ENCODE data around the gene PRRG4.

DNA sequence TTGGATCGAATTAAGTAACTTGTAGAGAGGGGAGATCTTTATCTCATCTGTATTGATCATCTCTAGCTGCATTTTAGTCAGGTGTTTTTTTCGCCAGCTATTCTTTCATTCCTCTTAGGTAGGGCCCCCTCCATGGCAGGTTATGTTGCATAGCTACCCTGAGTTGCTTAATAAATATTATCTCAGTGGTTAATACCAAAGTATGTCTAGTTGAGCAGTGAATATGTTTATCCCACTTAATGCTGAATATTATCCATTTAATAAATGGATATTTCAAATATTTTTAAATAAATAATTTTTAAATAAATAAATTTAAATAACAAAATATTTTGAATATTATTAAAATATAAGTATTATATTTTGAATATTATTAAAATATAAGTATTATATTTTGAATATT is 9.6 kb downstream of the PRRG4 start:
- no peak for TF ChIP-seq EZH2 (IDR thresholded peaks at IDR 0.05; ENCODE audit: low read depth, unreplicated experiment)
- TF ChIP-seq, protein P1, sequence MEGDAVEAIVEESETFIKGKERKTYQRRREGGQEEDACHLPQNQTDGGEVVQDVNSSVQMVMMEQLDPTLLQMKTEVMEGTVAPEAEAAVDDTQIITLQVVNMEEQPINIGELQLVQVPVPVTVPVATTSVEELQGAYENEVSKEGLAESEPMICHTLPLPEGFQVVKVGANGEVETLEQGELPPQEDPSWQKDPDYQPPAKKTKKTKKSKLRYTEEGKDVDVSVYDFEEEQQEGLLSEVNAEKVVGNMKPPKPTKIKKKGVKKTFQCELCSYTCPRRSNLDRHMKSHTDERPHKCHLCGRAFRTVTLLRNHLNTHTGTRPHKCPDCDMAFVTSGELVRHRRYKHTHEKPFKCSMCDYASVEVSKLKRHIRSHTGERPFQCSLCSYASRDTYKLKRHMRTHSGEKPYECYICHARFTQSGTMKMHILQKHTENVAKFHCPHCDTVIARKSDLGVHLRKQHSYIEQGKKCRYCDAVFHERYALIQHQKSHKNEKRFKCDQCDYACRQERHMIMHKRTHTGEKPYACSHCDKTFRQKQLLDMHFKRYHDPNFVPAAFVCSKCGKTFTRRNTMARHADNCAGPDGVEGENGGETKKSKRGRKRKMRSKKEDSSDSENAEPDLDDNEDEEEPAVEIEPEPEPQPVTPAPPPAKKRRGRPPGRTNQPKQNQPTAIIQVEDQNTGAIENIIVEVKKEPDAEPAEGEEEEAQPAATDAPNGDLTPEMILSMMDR (conservative IDR thresholded peaks at IDR 0.05; ENCODE audit: low read depth in 2 of 2) = no peak
- no peak for TF ChIP-seq REST (IDR thresholded peaks at IDR 0.05; ENCODE audit: unreplicated experiment)
- no peak for TF ChIP-seq EZH2phosphoT487 (IDR thresholded peaks at IDR 0.05; ENCODE audit: unreplicated experiment)
- TF ChIP-seq NANOG (IDR thresholded peaks at IDR 0.05; ENCODE audit: borderline replicate concordance) = no peak
- TF ChIP-seq ETS1 (IDR thresholded peaks at IDR 0.05) = no peak
- TF ChIP-seq CREB1 (CRISPR knock-in tag; IDR thresholded peaks at IDR 0.05; ENCODE audit: low read depth) = no peak
